Right lobe of liver (tissue), 6 donors: ENCODE data around the gene THSD7A. TPM values are rescaled to one million over a fixed set of nuclear protein-coding genes. Genes with fewer than 3 reads are reported as not detected.

Source experiments
- ATAC-seq, 4 donors: fragments of 200-7000 bp; cut with Tn5 transposase; one replicate each; pipeline ENCODE4 v1.9.1; 2020; ENCODE audit warnings: mild to moderate bottlenecking in 4 of 4, moderate library complexity in 4 of 4
- DNase-seq, 3 donors: peaks; one replicate each; pipeline ENCODE4 v3.0.0-alpha.2; 2020
- H3K27ac ChIP-seq, 3 donors: fragments of 200-600 bp; one replicate each; pipeline ENCODE4 v1.8.0; 2022
- H3K27me3 ChIP-seq, 2 donors: fragments of 200-600 bp; one replicate each; pipeline ENCODE4 v1.8.0; 2022
- H3K36me3 ChIP-seq, 4 donors: fragments of 200-600 bp; sonication (generic) in 1 of 4; one replicate each; pipeline versions ENCODE4 v1.5.1 to v1.8.0; 2017 to 2022; ENCODE audit warnings: control low read depth in 1 of 4
- H3K4me1 ChIP-seq, 4 donors: fragments of 200-600 bp; sonication (generic) in 1 of 4; one replicate each; pipeline versions ENCODE4 v1.5.1 to v1.8.0; 2017 to 2022; ENCODE audit warnings: control low read depth in 1 of 4
- H3K4me3 ChIP-seq, 3 donors: fragments of 200-600 bp; one replicate each; pipeline ENCODE4 v1.8.0; 2022
- H3K9me3 ChIP-seq, 4 donors: fragments of 200-600 bp; sonication (generic) in 1 of 4; one replicate each; pipeline versions ENCODE4 v1.5.1 to v1.8.0; 2017 to 2022; ENCODE audit warnings: control low read depth in 1 of 4
- POLR2A ChIP-seq: fragments of 450-650 bp; IDR thresholded peaks from one replicate; pipeline ENCODE4 v1.6.1; 2017; ENCODE audit warnings: antibody characterized with exemption, mild to moderate bottlenecking
- whole genome bisulfite sequencing: methylation state at CpG from one replicate; pipeline ENCODE4 v1.1.6; 2018; ENCODE audit warnings: low coverage, low lambda C conversion rate; ENCODE audit not compliant: insufficient coverage; ENCODE audit errors: missing lambda C conversion rate; 5-methylcytosine and 5-hydroxymethylcytosine counted together
- intact Hi-C, 2 donors: fragments of 100-400 bp; cut with DNase I; formaldehyde crosslinking; loops; one replicate each; pipeline versions ENCODE4 v1.11.2 to v1.14.1; 2022
- total RNA-seq, 6 experiments: library from RNA; depleted of rRNA in 2 of 6; stranded (reverse); fragments of >200 nt in 2 of 6; fragmentation: NEBNext Ultra II Directional in 3 of 6; extraction: Animal tissue kit (Norgen Biotek cat#: 25700) in 3 of 6; gene quantifications; one replicate each; pipeline versions ENCODE4 v1.1.0 to v1.2.4, GENCODE V29; 2016 to 2023
- TF ChIP-seq, protein P1 (sequence below), 4 donors: fragments of 200-600 bp in 3 of 4; fragments of 450-650 bp in 1 of 4; IDR thresholded peaks; one replicate each; pipeline versions ENCODE4 v1.5.1 to v1.8.0; 2016 to 2022; ENCODE audit warnings: antibody characterized with exemption in 4 of 4, mild to moderate bottlenecking in 2 of 4
- donor health status: DM: no; HTN: yes; CAD: no.
- donor health status: DM: no; HTN: no; CAD: no.
- donor health status: DM: no; HTN: no; CAD: no.
- donor health status: DM: no; HTN: yes; CAD: no.
- donor health status: DM: no; HTN: yes; CAD: no.

Gene THSD7A
- total RNA-seq, 6 experiments from 2014 or later: 1.1 to 2.5 (median 1.4) TPM

DNA sequence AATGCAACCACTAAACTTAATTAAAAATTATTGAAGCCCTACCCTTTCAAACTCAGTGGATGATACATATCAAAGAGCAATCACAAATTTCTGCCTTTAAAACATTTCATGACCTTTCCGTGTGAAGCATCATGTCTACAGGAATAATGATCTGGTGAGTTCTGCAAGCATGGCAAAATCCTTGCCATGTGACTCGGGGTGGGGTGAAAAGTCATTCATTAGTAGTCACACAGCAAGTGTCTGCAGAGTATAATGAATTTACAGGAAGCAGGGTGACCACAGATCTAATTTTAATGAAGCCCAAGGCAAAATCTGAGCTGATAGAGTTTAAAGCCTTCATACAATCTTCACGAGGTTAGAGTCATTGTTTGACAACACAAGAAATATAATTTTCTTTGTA is 351.9 kb downstream of the THSD7A start:
- DNase-seq: no peak

DNA sequence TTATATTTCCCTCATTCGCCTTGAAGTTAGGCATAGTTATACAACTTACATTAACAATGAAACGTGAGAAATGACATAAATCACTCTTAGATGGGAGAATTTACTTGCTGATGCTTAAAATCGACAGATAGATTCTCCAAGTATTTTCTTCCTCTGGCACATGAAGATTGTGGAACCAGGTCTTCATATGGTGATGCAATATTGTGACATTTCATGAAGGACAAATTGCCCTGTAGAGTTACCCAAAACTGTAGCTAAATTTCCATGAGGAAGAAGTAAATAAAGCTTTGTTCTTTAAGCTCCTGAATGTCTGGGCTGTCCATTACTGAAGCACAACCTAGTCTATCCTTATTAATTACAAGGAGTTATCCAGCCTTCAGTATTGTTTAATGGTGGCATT is 353.1 kb downstream of the THSD7A start:
- no peaks in the 10 kb centered on the region for H3K36me3 ChIP-seq
- no peak for ATAC-seq
- 60% methylated on average over 3 of the region's 3 CpGs for WGBS

More for the DNA sequence above, 351.9 kb downstream of the THSD7A start:
- no peak for TF ChIP-seq POLR2A
- TF ChIP-seq, protein P1, sequence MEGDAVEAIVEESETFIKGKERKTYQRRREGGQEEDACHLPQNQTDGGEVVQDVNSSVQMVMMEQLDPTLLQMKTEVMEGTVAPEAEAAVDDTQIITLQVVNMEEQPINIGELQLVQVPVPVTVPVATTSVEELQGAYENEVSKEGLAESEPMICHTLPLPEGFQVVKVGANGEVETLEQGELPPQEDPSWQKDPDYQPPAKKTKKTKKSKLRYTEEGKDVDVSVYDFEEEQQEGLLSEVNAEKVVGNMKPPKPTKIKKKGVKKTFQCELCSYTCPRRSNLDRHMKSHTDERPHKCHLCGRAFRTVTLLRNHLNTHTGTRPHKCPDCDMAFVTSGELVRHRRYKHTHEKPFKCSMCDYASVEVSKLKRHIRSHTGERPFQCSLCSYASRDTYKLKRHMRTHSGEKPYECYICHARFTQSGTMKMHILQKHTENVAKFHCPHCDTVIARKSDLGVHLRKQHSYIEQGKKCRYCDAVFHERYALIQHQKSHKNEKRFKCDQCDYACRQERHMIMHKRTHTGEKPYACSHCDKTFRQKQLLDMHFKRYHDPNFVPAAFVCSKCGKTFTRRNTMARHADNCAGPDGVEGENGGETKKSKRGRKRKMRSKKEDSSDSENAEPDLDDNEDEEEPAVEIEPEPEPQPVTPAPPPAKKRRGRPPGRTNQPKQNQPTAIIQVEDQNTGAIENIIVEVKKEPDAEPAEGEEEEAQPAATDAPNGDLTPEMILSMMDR (IDR thresholded peaks at IDR 0.05): no peak
- H3K9me3 ChIP-seq: no peaks in the 10 kb centered on the region
- no peaks in the 10 kb centered on the region for H3K27me3 ChIP-seq
- no peak overlapping the region for H3K27ac ChIP-seq
- intact Hi-C loops: no loop called here
- no peaks in the 10 kb centered on the region for H3K4me1 ChIP-seq
- no peaks in the 10 kb centered on the region for H3K36me3 ChIP-seq
- 68% methylated on average over 3 of the region's 3 CpGs for WGBS
- ATAC-seq: no peak
- no peak overlapping the region for H3K4me3 ChIP-seq

DNA sequence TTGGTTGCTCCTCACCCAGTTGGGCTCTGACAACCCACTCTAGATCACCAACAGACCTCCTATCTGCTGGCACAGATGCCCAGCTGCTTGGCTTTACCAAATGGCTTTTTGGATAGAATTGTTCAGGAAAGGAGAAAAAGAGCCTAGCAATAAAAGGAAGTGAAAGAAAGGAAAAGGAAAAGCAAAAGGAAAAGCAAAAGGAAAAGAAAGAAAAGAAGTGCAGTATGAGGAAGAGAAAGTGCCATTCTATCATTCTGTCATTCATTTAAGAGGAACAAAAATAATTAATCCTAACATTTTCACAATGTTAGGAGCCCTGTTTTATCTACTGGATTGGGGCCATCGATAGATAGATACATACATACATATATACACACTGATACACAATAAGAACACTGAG is 353.6 kb downstream of the THSD7A start:
- Histone ChIP-seq H3K27ac (no peak overlapping the region), H3K4me3 (no peak overlapping the region), H3K4me1 (peaks cover 0 to 10% (median 0%) of the 10 kb centered on the region in 4 donors), H3K27me3 (no peaks in the 10 kb centered on the region), H3K9me3 (no peaks in the 10 kb centered on the region), H3K36me3 (no peaks in the 10 kb centered on the region)
- no peak for DNase-seq
- intact Hi-C loops: no loop called here
- ATAC-seq: no peak
- TF ChIP-seq, protein P1 (IDR thresholded peaks at IDR 0.05): no peak
- no peak for TF ChIP-seq POLR2A
- 88% methylated on average over 1 of the region's 1 CpG for WGBS

More for the DNA sequence above, 353.1 kb downstream of the THSD7A start:
- Histone ChIP-seq H3K4me3 (no peak overlapping the region), H3K9me3 (no peaks in the 10 kb centered on the region), H3K4me1 (peaks cover 0 to 6% (median 0%) of the 10 kb centered on the region in 4 donors), H3K27me3 (no peaks in the 10 kb centered on the region), H3K27ac (no peak overlapping the region)
- TF ChIP-seq POLR2A: no peak
- TF ChIP-seq, protein P1 (IDR thresholded peaks at IDR 0.05): no peak
- DNase-seq: no peak
- intact Hi-C loops: no loop called here

DNA sequence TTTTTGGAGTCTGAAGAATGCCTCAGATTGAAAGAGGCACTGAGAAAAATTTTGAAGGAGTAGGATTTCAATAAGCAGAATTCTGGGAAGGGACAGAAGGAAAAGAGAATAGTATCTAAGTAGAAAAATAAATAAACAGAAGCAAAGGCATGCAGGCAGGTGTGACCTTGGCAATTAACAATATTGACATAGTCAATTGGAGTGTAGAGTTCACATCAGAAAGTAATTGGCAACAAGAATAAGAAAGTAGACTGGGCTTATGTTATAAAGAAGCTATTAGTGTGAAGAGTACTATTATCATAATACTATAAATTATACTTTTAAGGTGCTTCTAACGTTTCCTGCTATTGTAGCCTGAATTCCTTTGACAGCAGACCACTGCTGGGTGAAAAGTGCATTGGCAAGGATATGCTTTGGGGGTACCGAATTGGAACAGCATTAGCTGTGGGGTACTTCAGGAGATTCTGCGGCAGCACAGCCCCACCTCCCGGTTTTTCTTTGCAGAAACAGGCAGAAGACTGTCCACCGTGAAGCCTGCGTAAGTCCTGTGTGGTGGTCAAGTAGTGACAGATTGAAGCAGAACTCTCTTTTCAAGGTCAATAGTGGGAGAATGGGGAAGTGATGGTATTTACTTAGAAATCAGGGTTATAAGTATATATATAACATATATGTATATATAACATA is 357.0 kb downstream of the THSD7A start:
- no peak for TF ChIP-seq POLR2A
- TF ChIP-seq, protein P1 (IDR thresholded peaks at IDR 0.05): no peak
- no peak for ATAC-seq

More for the DNA sequence above, 357.0 kb downstream of the THSD7A start:
- intact Hi-C loops: no loop called here
- Histone ChIP-seq H3K4me3 (no peak overlapping the region), H3K9me3 (no peaks in the 10 kb centered on the region), H3K27ac (no peak overlapping the region), H3K36me3 (no peaks in the 10 kb centered on the region), H3K4me1 (peaks cover 0 to 28% (median 4%) of the 10 kb centered on the region in 4 donors), H3K27me3 (no peaks in the 10 kb centered on the region)
- DNase-seq: no peak
- 84% methylated on average over 6 of the region's 6 CpGs for WGBS
